ENCODE measurements around the gene CLN6.

- TF ChIP-seq CTCF (IDR thresholded peaks at IDR 0.05) (no peak), POLR2A (IDR thresholded peaks at IDR 0.05) (no peak)
Measured at GRCh38 chr15:68272721-68273271, 43.3 kb upstream of the CLN6 start.
